Parathyroid adenoma (tissue), 2 donors: ENCODE results near the gene SLC4A4.

Experiments
- H2AFZ ChIP-seq: fragments of 300-600 bp; sonication (generic); one replicate; pipeline ENCODE4 v1.7.0; 2017; ENCODE audit warnings: antibody characterized with exemption, mild to moderate bottlenecking
- H3K27ac ChIP-seq: fragments of 300-600 bp; sonication (generic); one replicate; pipeline ENCODE4 v1.7.0; 2017
- H3K27me3 ChIP-seq: fragments of 300-600 bp; sonication (generic); one replicate; pipeline ENCODE4 v1.7.0; 2017; ENCODE audit warnings: low read length; ENCODE audit not compliant: control insufficient read depth, insufficient read depth
- H3K36me3 ChIP-seq: fragments of 300-600 bp; sonication (generic); one replicate; pipeline ENCODE4 v1.7.0; 2017; ENCODE audit warnings: low read length; ENCODE audit not compliant: control insufficient read depth, insufficient read depth
- H3K4me1 ChIP-seq: fragments of 300-600 bp; sonication (generic); one replicate; pipeline ENCODE4 v1.7.0; 2017; ENCODE audit warnings: control low read depth
- H3K4me2 ChIP-seq: fragments of 300-600 bp; sonication (generic); one replicate; pipeline ENCODE4 v1.7.0; 2017; ENCODE audit warnings: low read length
- H3K4me3 ChIP-seq: fragments of 300-600 bp; sonication (generic); one replicate; pipeline ENCODE4 v1.7.0; 2017; ENCODE audit warnings: low read depth, low read length
- H3K79me2 ChIP-seq: fragments of 300-600 bp; sonication (generic); one replicate; pipeline ENCODE4 v1.7.0; 2017; ENCODE audit warnings: control low read depth
- H3K9ac ChIP-seq: fragments of 300-600 bp; sonication (generic); one replicate; pipeline ENCODE4 v1.7.0; 2017; ENCODE audit warnings: mild to moderate bottlenecking
- H3K9me3 ChIP-seq: fragments of 300-600 bp; sonication (generic); one replicate; pipeline ENCODE4 v1.7.0; 2017; ENCODE audit warnings: low read length; ENCODE audit not compliant: control insufficient read depth
- TF ChIP-seq, protein P1 (sequence below): fragments of 300-600 bp; sonication (generic); IDR thresholded peaks from one replicate; pipeline ENCODE4 v1.7.0; 2017; ENCODE audit warnings: antibody characterized with exemption, mild to moderate bottlenecking
- donor health status: primary hyperparathyroidism.

The SLC4A4 gene

DNA sequence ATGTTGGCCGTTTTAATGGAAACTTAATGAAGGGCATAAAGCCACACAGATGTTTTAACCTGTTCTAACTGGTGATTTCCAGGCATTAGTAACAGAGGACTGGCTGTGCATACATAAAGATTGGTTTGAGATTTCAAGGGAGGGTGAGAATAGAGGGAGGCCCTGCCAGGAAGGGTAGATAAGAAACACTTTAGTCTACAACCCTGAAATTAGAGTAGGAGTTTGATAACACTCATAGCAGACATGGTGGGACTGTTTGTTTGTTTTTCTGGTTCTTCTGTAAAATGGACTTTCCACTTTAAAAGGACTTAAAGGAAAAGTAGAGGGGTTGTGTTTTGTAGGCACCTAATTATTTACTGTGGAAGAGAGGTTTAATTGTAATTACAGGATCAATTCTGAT, 16.2 kb downstream of the SLC4A4 start:
- Histone ChIP-seq H3K4me2 (no peak overlapping the region), H3K4me3 (no peak overlapping the region), H3K9ac (no peak overlapping the region), H3K27me3 (no peaks in the 10 kb centered on the region), H3K4me1 (peaks cover 2% of the 10 kb centered on the region), H3K27ac (no peak overlapping the region), H3K79me2 (no peaks in the 10 kb centered on the region), H3K9me3 (no peaks in the 10 kb centered on the region), H3K36me3 (no peaks in the 10 kb centered on the region), H2AFZ (no peak overlapping the region)
- TF ChIP-seq, protein P1, sequence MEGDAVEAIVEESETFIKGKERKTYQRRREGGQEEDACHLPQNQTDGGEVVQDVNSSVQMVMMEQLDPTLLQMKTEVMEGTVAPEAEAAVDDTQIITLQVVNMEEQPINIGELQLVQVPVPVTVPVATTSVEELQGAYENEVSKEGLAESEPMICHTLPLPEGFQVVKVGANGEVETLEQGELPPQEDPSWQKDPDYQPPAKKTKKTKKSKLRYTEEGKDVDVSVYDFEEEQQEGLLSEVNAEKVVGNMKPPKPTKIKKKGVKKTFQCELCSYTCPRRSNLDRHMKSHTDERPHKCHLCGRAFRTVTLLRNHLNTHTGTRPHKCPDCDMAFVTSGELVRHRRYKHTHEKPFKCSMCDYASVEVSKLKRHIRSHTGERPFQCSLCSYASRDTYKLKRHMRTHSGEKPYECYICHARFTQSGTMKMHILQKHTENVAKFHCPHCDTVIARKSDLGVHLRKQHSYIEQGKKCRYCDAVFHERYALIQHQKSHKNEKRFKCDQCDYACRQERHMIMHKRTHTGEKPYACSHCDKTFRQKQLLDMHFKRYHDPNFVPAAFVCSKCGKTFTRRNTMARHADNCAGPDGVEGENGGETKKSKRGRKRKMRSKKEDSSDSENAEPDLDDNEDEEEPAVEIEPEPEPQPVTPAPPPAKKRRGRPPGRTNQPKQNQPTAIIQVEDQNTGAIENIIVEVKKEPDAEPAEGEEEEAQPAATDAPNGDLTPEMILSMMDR = no peak

DNA sequence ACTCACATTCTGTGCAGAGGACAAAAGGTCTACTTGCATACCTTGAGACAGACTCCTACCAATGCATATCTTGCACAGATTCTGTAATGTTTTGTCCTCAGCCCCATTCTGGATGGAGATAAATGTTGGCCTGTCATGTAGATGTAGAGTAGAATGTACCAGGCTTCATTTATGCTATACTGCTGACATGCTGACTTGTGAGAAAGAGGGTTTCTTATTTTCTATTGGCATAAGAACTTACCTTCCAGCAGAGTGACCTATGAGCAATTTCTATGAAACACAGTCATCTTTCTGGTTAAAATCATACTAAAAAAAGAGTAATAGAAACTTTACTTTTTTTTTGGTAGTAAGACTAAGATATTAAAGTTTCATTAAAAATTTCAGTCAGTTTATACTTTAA, 17.2 kb downstream of the SLC4A4 start:
- Histone ChIP-seq H3K36me3 (no peaks in the 10 kb centered on the region), H2AFZ (no peak overlapping the region), H3K27ac (no peak overlapping the region), H3K4me2 (no peak overlapping the region), H3K79me2 (no peaks in the 10 kb centered on the region), H3K9me3 (no peaks in the 10 kb centered on the region), H3K27me3 (no peaks in the 10 kb centered on the region), H3K4me3 (no peak overlapping the region), H3K4me1 (peaks cover 2% of the 10 kb centered on the region), H3K9ac (no peak overlapping the region)
- TF ChIP-seq, protein P1 = no peak

DNA sequence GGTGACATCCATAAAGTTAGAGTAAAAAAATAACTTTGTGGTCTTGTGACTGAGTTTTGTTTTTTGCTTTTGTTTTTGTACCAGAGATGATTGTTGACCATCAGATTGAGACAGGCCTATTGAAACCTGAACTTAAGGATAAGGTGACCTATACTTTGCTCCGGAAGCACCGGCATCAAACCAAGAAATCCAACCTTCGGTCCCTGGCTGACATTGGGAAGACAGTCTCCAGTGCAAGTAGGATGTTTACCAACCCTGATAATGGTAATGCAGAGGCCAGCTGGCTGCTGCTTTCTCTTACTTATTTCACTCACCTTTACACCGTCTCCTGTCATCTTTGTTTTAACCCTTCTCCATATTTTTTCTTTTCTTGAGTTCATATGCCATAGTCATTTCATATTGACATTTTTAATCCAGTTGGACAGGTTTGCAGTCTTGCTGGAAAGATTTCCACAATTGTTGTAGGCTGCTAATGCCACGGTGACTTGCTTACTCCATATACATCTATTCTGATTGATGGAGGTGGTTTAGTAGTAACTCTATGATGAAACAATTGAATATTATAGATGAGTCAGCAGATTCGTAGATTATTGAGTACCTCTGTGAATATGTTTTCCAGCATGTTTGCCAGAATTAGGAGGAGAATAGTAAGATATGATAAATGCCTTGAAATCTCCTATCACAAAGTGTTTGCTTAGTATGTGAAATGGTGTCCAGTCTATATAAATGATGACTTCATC, 18.3 kb downstream of the SLC4A4 start:
- TF ChIP-seq, protein P1 = no peak
- Histone ChIP-seq H3K9me3 (no peaks in the 10 kb centered on the region), H3K9ac (no peak overlapping the region), H3K79me2 (no peaks in the 10 kb centered on the region), H3K4me1 (peaks cover 2% of the 10 kb centered on the region), H3K4me2 (no peak overlapping the region), H3K36me3 (no peaks in the 10 kb centered on the region), H3K27ac (peak overlapping the region; percentile 57), H3K27me3 (no peaks in the 10 kb centered on the region), H3K4me3 (no peak overlapping the region), H2AFZ (no peak overlapping the region)

DNA sequence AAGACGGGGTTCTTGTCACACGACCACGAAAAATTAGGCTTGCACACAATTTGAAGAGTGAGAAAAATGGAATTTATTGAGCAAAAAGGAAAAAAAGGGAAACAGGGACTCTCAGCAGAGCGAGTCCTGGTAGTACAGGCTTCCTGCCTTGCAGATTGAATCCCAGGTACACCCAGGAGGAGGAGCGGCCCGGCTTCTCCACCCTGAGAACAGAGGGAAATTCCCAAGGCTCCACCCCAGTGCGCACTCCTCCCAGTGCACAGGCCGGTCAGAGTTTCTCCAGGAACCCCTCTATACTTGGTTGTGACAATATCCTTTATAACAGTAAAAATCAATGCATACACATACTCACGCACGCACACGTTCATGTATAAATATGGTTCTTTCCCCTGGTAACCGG, 22.0 kb downstream of the SLC4A4 start:
- H2AFZ ChIP-seq = no peak overlapping the region
- no peaks in the 10 kb centered on the region for H3K36me3 ChIP-seq
- H3K79me2 ChIP-seq = no peaks in the 10 kb centered on the region
- TF ChIP-seq, protein P1 = no peak
- no peak overlapping the region for H3K9ac ChIP-seq
- no peak overlapping the region for H3K4me2 ChIP-seq
- H3K27me3 ChIP-seq = no peaks in the 10 kb centered on the region
- peaks cover 2% of the 10 kb centered on the region for H3K4me1 ChIP-seq
- H3K4me3 ChIP-seq = no peak overlapping the region
- no peak overlapping the region for H3K27ac ChIP-seq
- no peaks in the 10 kb centered on the region for H3K9me3 ChIP-seq

DNA sequence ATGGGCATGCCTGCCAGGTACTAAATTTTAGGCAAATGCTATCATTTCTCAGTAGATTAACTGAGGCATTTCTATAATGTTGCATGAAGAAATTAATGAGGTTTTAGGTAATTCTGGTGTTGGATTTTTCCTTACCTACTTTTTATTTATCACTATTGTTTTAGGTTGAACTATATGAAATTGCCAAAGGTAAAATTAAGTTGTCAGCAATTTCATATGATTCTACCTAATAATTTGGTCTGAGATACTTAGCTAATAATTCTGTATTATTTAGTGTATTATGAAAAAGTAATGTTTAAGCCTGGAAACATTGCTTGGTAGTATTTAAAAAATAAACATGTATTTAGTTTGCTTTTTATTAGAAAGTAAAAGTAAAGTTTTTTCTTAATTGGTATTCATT, 22.7 kb downstream of the SLC4A4 start:
- Histone ChIP-seq H3K4me3 (no peak overlapping the region), H3K4me1 (peaks cover 2% of the 10 kb centered on the region), H3K4me2 (no peak overlapping the region), H3K79me2 (no peaks in the 10 kb centered on the region), H3K36me3 (no peaks in the 10 kb centered on the region), H3K27me3 (no peaks in the 10 kb centered on the region), H3K27ac (no peak overlapping the region), H3K9me3 (no peaks in the 10 kb centered on the region), H2AFZ (no peak overlapping the region), H3K9ac (no peak overlapping the region)
- TF ChIP-seq, protein P1 = no peak
